ENCODE data around the gene SEMA4D. TPM values are rescaled to one million over a fixed set of nuclear protein-coding genes. Genes with fewer than 3 reads are reported as not detected.

Gene SEMA4D
- polyA plus RNA-seq, 1 experiment = 0.50 TPM

DNA sequence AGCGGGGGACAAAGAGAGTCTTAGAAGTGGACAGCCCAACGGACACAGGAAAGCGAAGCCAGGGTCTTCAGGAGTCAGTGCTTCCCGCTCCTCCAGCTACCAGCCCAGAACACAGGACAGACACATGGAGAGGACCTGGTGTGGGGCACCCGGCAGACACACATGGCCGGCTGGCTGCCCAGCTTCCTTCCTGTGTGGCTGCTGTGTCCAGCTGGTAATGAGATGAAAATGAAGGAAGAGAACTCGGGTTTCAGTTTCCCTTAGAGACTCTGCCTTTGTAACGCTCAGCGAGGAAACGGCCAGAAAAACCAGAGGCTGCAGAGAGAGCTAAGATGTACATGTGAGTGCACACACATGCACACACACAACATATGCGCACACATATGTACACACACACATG is 92.1 kb downstream of the SEMA4D start:
- CTCF ChIA-PET = no interaction called here
- H3K36me3 ChIP-seq (ENCODE audit: control insufficient read depth, insufficient read depth, low read length) = no peaks in the 10 kb centered on the region
- H3K27me3 ChIP-seq (ENCODE audit: control insufficient read depth, insufficient read depth, low read length) = no peaks in the 10 kb centered on the region
- POLR2A ChIA-PET = no interaction called here
- no peak overlapping the region for H3K4me3 ChIP-seq (ENCODE audit: low read depth, low read length)
- TF ChIP-seq, protein P1, sequence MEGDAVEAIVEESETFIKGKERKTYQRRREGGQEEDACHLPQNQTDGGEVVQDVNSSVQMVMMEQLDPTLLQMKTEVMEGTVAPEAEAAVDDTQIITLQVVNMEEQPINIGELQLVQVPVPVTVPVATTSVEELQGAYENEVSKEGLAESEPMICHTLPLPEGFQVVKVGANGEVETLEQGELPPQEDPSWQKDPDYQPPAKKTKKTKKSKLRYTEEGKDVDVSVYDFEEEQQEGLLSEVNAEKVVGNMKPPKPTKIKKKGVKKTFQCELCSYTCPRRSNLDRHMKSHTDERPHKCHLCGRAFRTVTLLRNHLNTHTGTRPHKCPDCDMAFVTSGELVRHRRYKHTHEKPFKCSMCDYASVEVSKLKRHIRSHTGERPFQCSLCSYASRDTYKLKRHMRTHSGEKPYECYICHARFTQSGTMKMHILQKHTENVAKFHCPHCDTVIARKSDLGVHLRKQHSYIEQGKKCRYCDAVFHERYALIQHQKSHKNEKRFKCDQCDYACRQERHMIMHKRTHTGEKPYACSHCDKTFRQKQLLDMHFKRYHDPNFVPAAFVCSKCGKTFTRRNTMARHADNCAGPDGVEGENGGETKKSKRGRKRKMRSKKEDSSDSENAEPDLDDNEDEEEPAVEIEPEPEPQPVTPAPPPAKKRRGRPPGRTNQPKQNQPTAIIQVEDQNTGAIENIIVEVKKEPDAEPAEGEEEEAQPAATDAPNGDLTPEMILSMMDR (IDR thresholded peaks at IDR 0.05; ENCODE audit: insufficient read depth, low read depth, low read length) = no peak
- no peak for DNase-seq (ENCODE audit: low read depth)

- DNase-seq (ENCODE audit: low read depth) = no peak
- POLR2A ChIA-PET = no interaction called here
- H3K4me3 ChIP-seq (ENCODE audit: low read depth, low read length) = no peak overlapping the region
- no peaks in the 10 kb centered on the region for H3K27me3 ChIP-seq (ENCODE audit: control insufficient read depth, insufficient read depth, low read length)
- CTCF ChIA-PET = no interaction called here
- TF ChIP-seq, protein P1 (IDR thresholded peaks at IDR 0.05; ENCODE audit: insufficient read depth, low read depth, low read length) = no peak
- no peaks in the 10 kb centered on the region for H3K36me3 ChIP-seq (ENCODE audit: control insufficient read depth, insufficient read depth, low read length)
Observed at GRCh38 chr9:89404074-89404473, 93.8 kb downstream of the SEMA4D start.

DNA sequence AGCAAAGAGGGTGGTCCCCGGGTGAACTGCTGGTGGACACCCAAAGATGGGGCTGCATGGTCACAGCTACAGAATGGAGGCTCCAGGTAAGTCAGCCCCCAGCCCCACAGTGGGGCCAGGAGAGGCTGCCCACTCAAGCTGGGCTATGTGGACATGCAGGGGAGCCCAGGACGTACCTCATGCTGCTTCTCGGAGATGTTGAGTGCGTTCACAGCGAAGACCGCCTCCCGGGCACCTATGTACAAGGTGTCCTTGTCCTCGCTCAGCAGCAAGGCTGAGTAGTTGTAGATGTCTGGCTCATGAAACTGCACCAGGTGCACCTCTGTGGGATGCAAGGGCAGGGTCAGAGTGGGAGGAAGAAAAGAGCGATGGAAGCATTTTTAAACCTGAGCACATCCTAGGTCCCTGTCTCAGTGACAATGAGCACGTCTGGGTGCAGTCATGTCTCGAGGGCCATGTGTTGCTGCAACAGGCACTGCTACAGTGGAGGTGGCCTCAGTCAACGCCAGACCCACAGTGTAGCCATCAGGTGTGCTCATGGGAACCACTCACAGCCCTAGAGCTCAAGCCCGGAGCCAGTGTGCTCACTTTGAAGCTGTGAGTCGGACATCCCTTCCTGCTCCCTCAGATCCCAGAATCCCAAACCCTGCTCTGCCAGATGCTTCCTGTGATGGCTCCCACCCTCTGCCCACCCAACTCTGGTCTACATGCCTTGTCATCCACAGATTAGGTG is 95.1 kb downstream of the SEMA4D start:
- TF ChIP-seq, protein P1 (IDR thresholded peaks at IDR 0.05; ENCODE audit: insufficient read depth, low read depth, low read length) = no peak
- H3K4me3 ChIP-seq (ENCODE audit: low read depth, low read length) = no peak overlapping the region
- no peaks in the 10 kb centered on the region for H3K27me3 ChIP-seq (ENCODE audit: control insufficient read depth, insufficient read depth, low read length)
- CTCF ChIA-PET = interaction anchor here (1.4 kb wide), 1 partner anchor 12 kb away, joined by 3 read pairs; no protein-coding TSS in a partner anchor
- no peak for DNase-seq (ENCODE audit: low read depth)
- no peaks in the 10 kb centered on the region for H3K36me3 ChIP-seq (ENCODE audit: control insufficient read depth, insufficient read depth, low read length)
- POLR2A ChIA-PET = no interaction called here

DNA sequence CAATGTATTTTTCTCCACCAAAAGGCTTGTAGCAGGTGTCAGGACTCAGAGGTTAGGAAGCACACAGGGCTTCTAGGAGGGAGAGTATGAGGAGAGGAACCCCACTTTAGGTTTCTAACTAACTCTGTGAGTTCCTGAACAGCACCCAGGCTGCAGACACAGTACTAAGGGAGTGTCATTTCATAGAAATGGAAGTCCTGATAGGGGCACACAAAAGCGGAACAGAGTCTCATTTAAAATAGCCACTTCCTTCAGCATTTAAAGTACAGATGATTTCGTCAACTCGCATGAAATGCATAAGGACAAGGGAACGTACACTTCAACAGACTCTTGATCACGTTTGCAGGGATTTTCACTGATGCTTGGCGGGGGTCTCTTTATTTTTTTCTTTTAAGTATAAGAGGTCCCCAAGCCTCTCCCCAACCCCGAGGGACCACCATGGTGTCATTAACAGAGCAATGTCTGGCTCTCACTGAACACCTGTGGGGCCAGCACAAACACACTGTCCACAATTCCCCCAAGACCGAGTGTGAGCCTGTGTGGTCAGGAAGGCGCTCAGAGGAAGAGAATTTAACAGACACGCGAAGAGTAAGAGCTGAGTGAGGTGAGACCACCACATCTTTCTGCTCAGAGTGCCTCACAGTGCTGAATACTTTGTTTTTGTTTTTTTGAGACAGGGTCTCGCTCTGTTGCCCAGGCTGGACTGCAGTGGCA is 97.4 kb downstream of the SEMA4D start:
- no peaks in the 10 kb centered on the region for H3K36me3 ChIP-seq (ENCODE audit: control insufficient read depth, insufficient read depth, low read length)
- H3K27me3 ChIP-seq (ENCODE audit: control insufficient read depth, insufficient read depth, low read length) = no peaks in the 10 kb centered on the region
- ChIA-PET CTCF (no interaction called here), POLR2A (no interaction called here)
- no peak overlapping the region for H3K4me3 ChIP-seq (ENCODE audit: low read depth, low read length)
- no peak for DNase-seq (ENCODE audit: low read depth)
- TF ChIP-seq, protein P1 (IDR thresholded peaks at IDR 0.05; ENCODE audit: insufficient read depth, low read depth, low read length) = no peak

GRCh38 chr9:89398621-89399020 is 99.3 kb downstream of the SEMA4D start:
- H3K27me3 ChIP-seq (ENCODE audit: control insufficient read depth, insufficient read depth, low read length) = no peaks in the 10 kb centered on the region
- ChIA-PET POLR2A (no interaction called here), CTCF (interaction anchor here (0.6 kb wide), 1 partner anchor 57 kb away, joined by 3 read pairs; no protein-coding TSS in a partner anchor)
- no peak overlapping the region for H3K4me3 ChIP-seq (ENCODE audit: low read depth, low read length)
- TF ChIP-seq, protein P1 (IDR thresholded peaks at IDR 0.05; ENCODE audit: insufficient read depth, low read depth, low read length) = no peak
- no peak for DNase-seq (ENCODE audit: low read depth)
- no peaks in the 10 kb centered on the region for H3K36me3 ChIP-seq (ENCODE audit: control insufficient read depth, insufficient read depth, low read length)

Measured in BJ (cell line).